HCT116 (cell line): ENCODE data around the gene UBE2D2. TPM values are rescaled to one million over a fixed set of nuclear protein-coding genes. Genes with fewer than 3 reads are reported as not detected.

Experiments used
- ATAC-seq: fragments of 200-7000 bp; cut with Tn5 transposase; 2 replicates; pipeline ENCODE4 v1.9.1; 2020; ENCODE audit warnings: mild to moderate bottlenecking, moderate library complexity
- BruUV-seq: library from RNA; stranded (reverse); fragments of 400-500 nt; replicated peaks from 2 replicates; lab custom pipeline; 2021; lab: Mats Ljungman, UMichigan
- CTCF ChIA-PET: fragments of 300-600 bp; sonication (Branson Sonifier 250); formaldehyde crosslinking; loops from one replicate; lab custom pipeline; 2021; ENCODE audit warnings: antibody characterized with exemption; lab: Charles Lee
- POLR2A ChIA-PET: fragments of 300-600, 350-600 bp; sonication (Branson Sonifier 250); formaldehyde crosslinking; loops from one replicate; lab custom pipeline; 2021; ENCODE audit warnings: antibody characterized with exemption; lab: Charles Lee
- RAD21 ChIA-PET, 2 experiments: fragments of 300-600 bp; sonication (Branson Sonifier 250); formaldehyde crosslinking; loops; one replicate each; lab custom pipeline; 2023; ENCODE audit warnings: low total read pairs in 2 of 2; ENCODE audit not compliant: uncharacterized antibody in 2 of 2, unreplicated experiment in 2 of 2, low non-redundant PET in 1 of 2; lab: Charles Lee
- DNase-seq: peaks from one replicate; pipeline ENCODE4 v3.0.0-alpha.2; 2010; ENCODE audit warnings: low read depth, low spot score
- H2AFZ ChIP-seq: fragments of 200-600 bp; shearing (Covaris generic), sonication (generic); 2 replicates; pipeline ENCODE4 v1.6.1; 2017; ENCODE audit warnings: low read depth, mixed run types, mixed read lengths, antibody characterized with exemption, low read length; ENCODE audit not compliant: poor library complexity, severe bottlenecking
- H3K27ac ChIP-seq: 2 replicates; pipeline ENCODE4 v1.5.1; 2012; ENCODE audit warnings: low read depth, low read length
- H3K27me3 ChIP-seq: fragments of 200-600 bp; sonication (generic); 2 replicates; pipeline ENCODE4 v1.6.1; 2016; ENCODE audit warnings: mixed run types, low read length, mixed read lengths; ENCODE audit not compliant: insufficient read depth
- H3K36me3 ChIP-seq, 2 experiments: fragments of 200-500 bp in 1 of 2; fragments of 200-600 bp in 1 of 2; sonication (Bioruptor generic) in 1 of 2; sonication (generic) in 1 of 2; 2 replicates each; pipeline versions ENCODE4 v1.5.1 to v1.6.1; 2014 to 2016; ENCODE audit warnings: low read length in 2 of 2, inconsistent platforms in 1 of 2, mixed read lengths in 1 of 2, mixed run types in 1 of 2; ENCODE audit not compliant: insufficient read depth in 2 of 2, control insufficient read depth in 1 of 2
- H3K4me1 ChIP-seq, 2 experiments: fragments of 200-600 bp in 1 of 2; sonication (generic) in 1 of 2; 2 replicates each; pipeline versions ENCODE4 v1.5.1 to v1.6.1; 2012 to 2017; ENCODE audit warnings: low read length in 2 of 2, inconsistent platforms in 1 of 2, mild to moderate bottlenecking in 1 of 2, mixed read lengths in 1 of 2, mixed run types in 1 of 2, moderate library complexity in 1 of 2; ENCODE audit not compliant: insufficient read depth in 2 of 2, control insufficient read depth in 1 of 2
- H3K4me2 ChIP-seq: fragments of 200-600 bp; sonication (generic); 2 replicates; pipeline ENCODE4 v1.6.1; 2017; ENCODE audit warnings: mixed run types, low read length, mixed read lengths
- H3K4me3 ChIP-seq, 2 experiments: fragments of 200-600 bp in 1 of 2; sonication (generic) in 1 of 2; replicated peaks in 1 of 2; 2 replicates each; pipeline ENCODE4 v1.5.1; 2011 to 2016; ENCODE audit warnings: low read length in 2 of 2, control low read depth in 1 of 2, low read depth in 1 of 2, mild to moderate bottlenecking in 1 of 2, mixed read lengths in 1 of 2, mixed run types in 1 of 2
- H3K79me2 ChIP-seq: fragments of 200-600 bp; sonication (generic); 2 replicates; pipeline ENCODE4 v1.6.1; 2017; ENCODE audit warnings: mild to moderate bottlenecking, mixed run types, low read length, moderate library complexity, mixed read lengths; ENCODE audit not compliant: insufficient read depth
- H3K9ac ChIP-seq: fragments of 200-600 bp; sonication (generic); 2 replicates; pipeline ENCODE4 v1.6.1; 2016; ENCODE audit warnings: low read length, mixed read lengths
- H3K9me2 ChIP-seq: fragments of 200-600 bp; sonication (generic), shearing (Covaris generic); 2 replicates; pipeline ENCODE4 v1.6.1; 2017; ENCODE audit warnings: mixed run types, mild to moderate bottlenecking, moderate library complexity; ENCODE audit not compliant: insufficient read depth
- H3K9me3 ChIP-seq, 2 experiments: fragments of 200-500 bp in 1 of 2; fragments of 200-600 bp in 1 of 2; sonication (Bioruptor generic) in 1 of 2; sonication (generic) in 1 of 2; 2 replicates each; pipeline ENCODE4 v1.6.1; 2014 to 2017; ENCODE audit warnings: low read length in 2 of 2, mixed read lengths in 2 of 2, inconsistent platforms in 1 of 2, low read depth in 1 of 2, mild to moderate bottlenecking in 1 of 2, mixed run types in 1 of 2, moderate library complexity in 1 of 2; ENCODE audit not compliant: control insufficient read depth in 1 of 2, insufficient read depth in 1 of 2
- H4K20me1 ChIP-seq: fragments of 200-600 bp; sonication (generic), shearing (Covaris generic); 2 replicates; pipeline ENCODE4 v1.6.1; 2017; ENCODE audit warnings: mixed run types, mild to moderate bottlenecking, moderate library complexity; ENCODE audit not compliant: insufficient read depth
- ATF3 ChIP-seq: IDR thresholded peaks from 2 replicates; pipeline ENCODE4 v1.6.1; 2012
- CBX3 ChIP-seq: IDR thresholded peaks from 2 replicates; pipeline ENCODE4 v1.6.1; 2012; ENCODE audit warnings: low read depth
- CEBPB ChIP-seq: IDR thresholded peaks from 2 replicates; pipeline ENCODE4 v1.6.1; 2012; ENCODE audit warnings: low read depth
- CTCF ChIP-seq, 3 experiments: fragments of 200-600 bp in 1 of 3; sonication (generic) in 1 of 3; IDR thresholded peaks in 2 of 3; conservative IDR thresholded peaks in 1 of 3; 2 replicates each; pipeline ENCODE4 v1.5.1; 2012 to 2017; ENCODE audit warnings: low read depth in 2 of 3, low read length in 2 of 3, antibody characterized with exemption in 1 of 3, borderline replicate concordance in 1 of 3, control low read depth in 1 of 3, mild to moderate bottlenecking in 1 of 3, mixed read lengths in 1 of 3, mixed run types in 1 of 3, moderate library complexity in 1 of 3; ENCODE audit not compliant: insufficient read depth in 1 of 3
- EGR1 ChIP-seq: IDR thresholded peaks from 2 replicates; pipeline ENCODE4 v1.6.1; 2012; ENCODE audit warnings: low read depth
- FOSL1 ChIP-seq: IDR thresholded peaks from 2 replicates; pipeline ENCODE4 v1.6.1; 2012; ENCODE audit warnings: low read depth
- MAX ChIP-seq: IDR thresholded peaks from 2 replicates; pipeline ENCODE4 v1.6.1; 2012
- POLR2A ChIP-seq: IDR thresholded peaks from 2 replicates; pipeline ENCODE4 v1.7.0; 2011; ENCODE audit warnings: borderline replicate concordance; ENCODE audit not compliant: insufficient read depth, insufficient read length; ENCODE audit errors: extremely low read depth
- POLR2AphosphoS5 ChIP-seq: IDR thresholded peaks from 2 replicates; pipeline ENCODE4 v1.6.1; 2011; ENCODE audit warnings: mild to moderate bottlenecking, low read depth, low read length, moderate library complexity
- SIN3A ChIP-seq: IDR thresholded peaks from 2 replicates; pipeline ENCODE4 v1.6.1; 2012; ENCODE audit warnings: low read depth
- SP1 ChIP-seq: IDR thresholded peaks from 2 replicates; pipeline ENCODE4 v1.6.1; 2012; ENCODE audit warnings: low read depth
- SRF ChIP-seq: IDR thresholded peaks from 2 replicates; pipeline ENCODE4 v1.6.1; 2012; ENCODE audit warnings: low read depth
- TCF7L2 ChIP-seq: IDR thresholded peaks from 2 replicates; pipeline ENCODE4 v1.7.0; 2011; ENCODE audit warnings: borderline replicate concordance, inconsistent platforms; ENCODE audit not compliant: insufficient read depth, insufficient read length; ENCODE audit errors: extremely low read depth
- ZFX ChIP-seq: fragments of 450-650 bp; IDR thresholded peaks from 2 replicates; pipeline ENCODE4 v1.6.1; 2017
- ZNF274 ChIP-seq: fragments of 200-500 bp; sonication (Bioruptor generic); IDR thresholded peaks from 2 replicates; pipeline ENCODE4 v1.6.1; 2014; ENCODE audit warnings: mild to moderate bottlenecking, low read depth, low read length, inconsistent platforms
- intact Hi-C: fragments of 100-400 bp; cut with micrococcal nuclease; formaldehyde crosslinking; loops from 2 replicates; pipeline ENCODE4 v1.10.0; 2022
- total RNA-seq: library from RNA; stranded (reverse); gene quantifications from one replicate; pipeline ENCODE4 v1.2.1, GENCODE V29; 2021; ENCODE audit not compliant: unreplicated experiment

Gene UBE2D2
- total RNA-seq, 1 experiment from 2014 or later: 140 TPM

- peak overlapping the region; percentile 37 for H3K27ac ChIP-seq
- ATAC-seq (peak; percentile 33), DNase-seq (no peak)
- ChIA-PET POLR2A (interaction anchor here (0.5 to 4.1 kb wide), 5 partner anchors 11 to 37 kb away, joined by 3 to 62 read pairs (median 4); partner anchors contain the start of gene CXXC5), RAD21 (interaction anchor here (0.6 to 3.5 kb wide), 6 partner anchors 11 to 128 kb away, joined by 3 to 31 read pairs (median 4); partner anchors contain the start of gene CXXC5 (in 2 of the 2)), CTCF (interaction anchor here (0.6 to 6.5 kb wide), 9 partner anchors 11 to 138 kb away, joined by 3 to 78 read pairs (median 5); partner anchors contain the start of gene CXXC5)
- intact Hi-C loops: loop anchor here (10.0 kb wide), 1 partner anchor 208 kb away; no protein-coding TSS in a partner anchor
- H3K4me3 ChIP-seq: peak overlapping the region; percentile 40 to 52
- no peaks in the 10 kb centered on the region for H4K20me1 ChIP-seq
- no peaks in the 10 kb centered on the region for H3K27me3 ChIP-seq
- H3K4me1 ChIP-seq: peaks cover 53 to 72% of the 10 kb centered on the region in 2 experiments
- TF ChIP-seq CBX3 (no peak), ATF3 (no peak), SIN3A (no peak), SP1 (no peak), MAX (no peak)
- peak overlapping the region; percentile 59 for H3K9ac ChIP-seq
- no peaks in the 10 kb centered on the region for H3K9me3 ChIP-seq
- no TSS peak for BruUV-seq
- H3K79me2 ChIP-seq: no peaks in the 10 kb centered on the region
- no peaks in the 10 kb centered on the region for H3K36me3 ChIP-seq
- H3K9me2 ChIP-seq: no peaks in the 10 kb centered on the region
- no peak overlapping the region for H2AFZ ChIP-seq
- H3K4me2 ChIP-seq: peak overlapping the region; percentile 82
Observed at GRCh38 chr5:139636975-139637408, 75.9 kb downstream of the UBE2D2 start.

- ChIA-PET POLR2A (interaction anchor here (0.5 to 4.1 kb wide), 5 partner anchors 12 to 36 kb away, joined by 3 to 62 read pairs (median 4); partner anchors contain the start of gene CXXC5), CTCF (interaction anchor here (0.6 to 6.5 kb wide), 8 partner anchors 11 to 138 kb away, joined by 3 to 78 read pairs (median 5); partner anchors contain the start of gene CXXC5), RAD21 (interaction anchor here (0.5 to 3.5 kb wide), 6 partner anchors 10 to 128 kb away, joined by 3 to 31 read pairs (median 4); partner anchors contain the start of gene CXXC5 (in 2 of the 2))
- no peaks in the 10 kb centered on the region for H4K20me1 ChIP-seq
- H3K4me1 ChIP-seq: peaks cover 57 to 78% of the 10 kb centered on the region in 2 experiments
- no peaks in the 10 kb centered on the region for H3K79me2 ChIP-seq
- intact Hi-C loops: loop anchor here (1.0 to 10.0 kb wide), 2 partner anchors 11 to 207 kb away; partner anchors contain the start of gene CXXC5
- no peaks in the 10 kb centered on the region for H3K27me3 ChIP-seq
- peak overlapping the region; percentile 40 to 52 for H3K4me3 ChIP-seq
- H3K9me2 ChIP-seq: no peaks in the 10 kb centered on the region
- peak overlapping the region; percentile 82 for H3K4me2 ChIP-seq
- peak; percentile 63 for ATAC-seq
- no peak overlapping the region for H2AFZ ChIP-seq
- no peak for DNase-seq
- no peaks in the 10 kb centered on the region for H3K36me3 ChIP-seq
- no TSS peak for BruUV-seq
- peak overlapping the region; percentile 55 for H3K27ac ChIP-seq
- H3K9me3 ChIP-seq: no peaks in the 10 kb centered on the region
- peak overlapping the region; percentile 59 for H3K9ac ChIP-seq
- TF ChIP-seq CBX3 (no peak), SRF (no peak), ZNF274 (no peak), FOSL1 (no peak), ATF3 (no peak), CEBPB (no peak), ZFX (no peak), POLR2A (no peak), CTCF (IDR thresholded peaks at IDR 0.05 in 2 of 3, conservative IDR thresholded peaks at IDR 0.05 in 1 of 3; ENCODE audit: borderline replicate concordance in 1 of 3, insufficient read depth in 1 of 3, low read depth in 2 of 3, low read length in 2 of 3) (peak in 1 of 3 experiments; percentile 16; a peak in 1 of 6 replicates), MAX (no peak), EGR1 (no peak), POLR2AphosphoS5 (peak; percentile 45; the same call in 1 of the 2 replicates), TCF7L2 (peak; percentile 67)
Observed at GRCh38 chr5:139637438-139638089, 76.4 kb downstream of the UBE2D2 start.
